GM23338 (cell line): ENCODE results near the gene WWC1.

Experiments used
- POLR2AphosphoS5 ChIP-seq: IDR thresholded peaks from 2 replicates; pipeline ENCODE4 v1.6.1; 2016; ENCODE audit warnings: antibody characterized with exemption, low read depth
- TF ChIP-seq, protein P1 (sequence below), 2 experiments: fragments of 200-600 bp in 1 of 2; sonication (generic) in 1 of 2; conservative IDR thresholded peaks; 2 replicates each; pipeline versions ENCODE4 v1.5.1 to v1.6.1; 2016 to 2017; ENCODE audit warnings: antibody characterized with exemption in 2 of 2, low read depth in 2 of 2, mild to moderate bottlenecking in 2 of 2, moderate library complexity in 1 of 2

DNA sequence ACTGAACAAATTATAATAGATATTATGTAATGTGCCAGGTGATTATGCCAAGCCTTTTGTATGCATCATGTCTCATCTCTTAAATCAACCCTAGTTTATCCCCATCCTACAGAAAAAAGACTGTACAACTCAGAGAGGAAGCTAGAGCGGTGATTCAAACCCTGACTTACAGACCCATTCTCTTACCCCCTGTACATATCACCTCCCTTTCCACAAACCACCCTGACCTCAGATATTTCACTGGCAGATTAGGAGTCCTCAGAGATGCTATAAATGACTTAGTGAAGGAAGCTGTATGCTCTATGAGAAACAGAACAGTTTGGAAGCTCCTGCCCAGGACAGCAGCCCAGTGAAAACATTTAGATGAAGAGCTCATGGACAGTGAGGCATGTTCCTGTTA, 115.8 kb downstream of the WWC1 start:
- TF ChIP-seq, protein P1, sequence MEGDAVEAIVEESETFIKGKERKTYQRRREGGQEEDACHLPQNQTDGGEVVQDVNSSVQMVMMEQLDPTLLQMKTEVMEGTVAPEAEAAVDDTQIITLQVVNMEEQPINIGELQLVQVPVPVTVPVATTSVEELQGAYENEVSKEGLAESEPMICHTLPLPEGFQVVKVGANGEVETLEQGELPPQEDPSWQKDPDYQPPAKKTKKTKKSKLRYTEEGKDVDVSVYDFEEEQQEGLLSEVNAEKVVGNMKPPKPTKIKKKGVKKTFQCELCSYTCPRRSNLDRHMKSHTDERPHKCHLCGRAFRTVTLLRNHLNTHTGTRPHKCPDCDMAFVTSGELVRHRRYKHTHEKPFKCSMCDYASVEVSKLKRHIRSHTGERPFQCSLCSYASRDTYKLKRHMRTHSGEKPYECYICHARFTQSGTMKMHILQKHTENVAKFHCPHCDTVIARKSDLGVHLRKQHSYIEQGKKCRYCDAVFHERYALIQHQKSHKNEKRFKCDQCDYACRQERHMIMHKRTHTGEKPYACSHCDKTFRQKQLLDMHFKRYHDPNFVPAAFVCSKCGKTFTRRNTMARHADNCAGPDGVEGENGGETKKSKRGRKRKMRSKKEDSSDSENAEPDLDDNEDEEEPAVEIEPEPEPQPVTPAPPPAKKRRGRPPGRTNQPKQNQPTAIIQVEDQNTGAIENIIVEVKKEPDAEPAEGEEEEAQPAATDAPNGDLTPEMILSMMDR (conservative IDR thresholded peaks at IDR 0.05; ENCODE audit: low read depth in 2 of 2): no peak
- TF ChIP-seq POLR2AphosphoS5: no peak
